Measurements from ENCODE around the gene PRMT3. TPM values are rescaled to one million over a fixed set of nuclear protein-coding genes. Genes with fewer than 3 reads are reported as not detected.

The PRMT3 gene
- total and polyA plus RNA-seq, 12 donors: 7.6 to 23.4 (median 15.0) TPM

DNA sequence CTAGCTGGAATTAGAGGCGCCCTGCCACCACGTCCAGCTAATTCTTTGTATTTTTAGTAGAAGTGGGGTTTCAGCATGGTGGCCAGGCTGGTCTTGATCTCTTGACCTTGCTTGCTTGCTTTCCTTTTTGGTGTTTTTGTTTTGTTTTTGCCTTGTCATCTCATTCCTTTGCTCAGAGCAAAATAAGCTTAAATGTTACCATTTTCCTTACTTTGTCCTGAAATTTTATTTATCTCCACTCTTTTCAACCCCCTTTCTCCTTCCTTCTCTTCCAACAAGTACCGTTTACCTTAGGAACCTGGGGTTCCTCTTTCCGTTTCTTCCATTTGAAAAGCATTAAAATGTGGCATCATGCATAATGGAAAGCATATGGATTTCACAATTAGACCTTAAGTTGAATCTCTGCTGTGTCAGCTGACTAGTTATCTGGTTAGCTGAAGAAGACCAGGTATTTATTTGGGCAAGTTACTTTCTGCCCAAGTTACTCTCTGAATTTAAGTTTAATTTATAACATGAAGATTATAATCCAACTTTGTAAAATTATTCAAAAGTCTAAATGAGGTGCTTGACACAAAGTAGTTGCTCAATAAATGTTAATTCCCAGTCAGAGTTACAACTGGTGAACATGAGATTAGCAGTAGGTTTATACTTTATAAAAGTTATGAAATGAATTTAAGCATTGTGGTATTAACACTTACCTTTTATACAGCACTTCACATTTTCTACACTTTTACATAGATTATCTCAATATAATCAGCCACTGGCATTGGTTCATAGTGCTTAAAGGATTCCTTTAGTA, 69.7 kb downstream of the PRMT3 start:
- 90 to 98% (median 94%) methylated on average over 4 of the region's 4 CpGs for WGBS, 4 donors
- Histone ChIP-seq H3K27me3 (no peaks in the 10 kb centered on the region), H3K9me3 (replicated peaks in 1 of 3) (no peaks in the 10 kb centered on the region), H3K4me3 (no peak overlapping the region), H3K27ac (no peak overlapping the region), H3K4me1 (replicated peaks in 1 of 2) (peaks cover 0 to 8% of the 10 kb centered on the region in 2 donors), H3K36me3 (replicated peaks in 1 of 2) (no peaks in the 10 kb centered on the region)
- TF ChIP-seq, protein P1, sequence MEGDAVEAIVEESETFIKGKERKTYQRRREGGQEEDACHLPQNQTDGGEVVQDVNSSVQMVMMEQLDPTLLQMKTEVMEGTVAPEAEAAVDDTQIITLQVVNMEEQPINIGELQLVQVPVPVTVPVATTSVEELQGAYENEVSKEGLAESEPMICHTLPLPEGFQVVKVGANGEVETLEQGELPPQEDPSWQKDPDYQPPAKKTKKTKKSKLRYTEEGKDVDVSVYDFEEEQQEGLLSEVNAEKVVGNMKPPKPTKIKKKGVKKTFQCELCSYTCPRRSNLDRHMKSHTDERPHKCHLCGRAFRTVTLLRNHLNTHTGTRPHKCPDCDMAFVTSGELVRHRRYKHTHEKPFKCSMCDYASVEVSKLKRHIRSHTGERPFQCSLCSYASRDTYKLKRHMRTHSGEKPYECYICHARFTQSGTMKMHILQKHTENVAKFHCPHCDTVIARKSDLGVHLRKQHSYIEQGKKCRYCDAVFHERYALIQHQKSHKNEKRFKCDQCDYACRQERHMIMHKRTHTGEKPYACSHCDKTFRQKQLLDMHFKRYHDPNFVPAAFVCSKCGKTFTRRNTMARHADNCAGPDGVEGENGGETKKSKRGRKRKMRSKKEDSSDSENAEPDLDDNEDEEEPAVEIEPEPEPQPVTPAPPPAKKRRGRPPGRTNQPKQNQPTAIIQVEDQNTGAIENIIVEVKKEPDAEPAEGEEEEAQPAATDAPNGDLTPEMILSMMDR (IDR thresholded peaks at IDR 0.05): no peak
- TF ChIP-seq POLR2A (IDR thresholded peaks at IDR 0.05): no peak
- intact Hi-C loops (cut with DNase I): no loop called here
- DNase-seq: no peak

DNA sequence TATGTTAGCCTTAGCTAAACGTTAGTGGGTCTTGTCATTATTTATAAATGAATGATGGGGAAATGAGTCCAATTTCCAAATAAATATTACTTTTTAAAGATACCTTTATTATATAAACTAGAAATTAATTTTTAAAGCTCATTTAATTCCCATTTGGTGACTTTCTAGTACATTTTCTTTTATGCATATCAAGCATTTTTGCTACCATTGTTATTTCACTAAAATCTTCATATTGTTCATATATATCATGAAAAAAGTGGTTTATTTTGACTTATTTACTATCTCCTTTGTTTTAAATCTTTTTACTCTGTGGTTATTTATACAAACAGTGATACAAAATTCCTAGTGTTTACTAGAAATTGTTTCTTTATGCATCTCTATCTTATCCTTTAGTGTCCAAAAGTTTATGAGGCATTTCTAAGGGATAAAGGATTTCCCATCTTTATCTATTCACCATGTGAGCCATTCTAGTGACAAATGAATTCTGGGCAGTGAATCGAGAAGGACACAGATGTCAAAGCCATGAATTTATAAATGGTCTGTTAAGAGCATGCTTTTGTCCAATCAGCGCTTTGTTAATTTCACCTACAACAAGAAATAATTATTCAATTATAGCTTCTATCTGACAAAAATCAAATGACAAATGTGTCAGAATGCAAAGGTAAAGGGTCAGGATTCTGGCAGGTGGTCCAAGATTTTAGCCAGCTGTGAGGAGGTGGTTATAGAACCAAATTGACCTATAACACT, 70.6 kb downstream of the PRMT3 start:
- Histone ChIP-seq H3K36me3 (replicated peaks in 1 of 2) (no peaks in the 10 kb centered on the region), H3K4me1 (replicated peaks in 1 of 2) (peaks cover 0 to 8% of the 10 kb centered on the region in 2 donors), H3K4me3 (no peak overlapping the region), H3K27ac (no peak overlapping the region), H3K27me3 (no peaks in the 10 kb centered on the region), H3K9me3 (replicated peaks in 1 of 3) (no peaks in the 10 kb centered on the region)
- 74 to 81% (median 76%) methylated on average over 3 of the region's 3 CpGs for WGBS, 4 donors
- TF ChIP-seq POLR2A (IDR thresholded peaks at IDR 0.05): no peak
- TF ChIP-seq, protein P1 (IDR thresholded peaks at IDR 0.05): no peak
- DNase-seq: no peak
- intact Hi-C loops (cut with DNase I): no loop called here

DNA sequence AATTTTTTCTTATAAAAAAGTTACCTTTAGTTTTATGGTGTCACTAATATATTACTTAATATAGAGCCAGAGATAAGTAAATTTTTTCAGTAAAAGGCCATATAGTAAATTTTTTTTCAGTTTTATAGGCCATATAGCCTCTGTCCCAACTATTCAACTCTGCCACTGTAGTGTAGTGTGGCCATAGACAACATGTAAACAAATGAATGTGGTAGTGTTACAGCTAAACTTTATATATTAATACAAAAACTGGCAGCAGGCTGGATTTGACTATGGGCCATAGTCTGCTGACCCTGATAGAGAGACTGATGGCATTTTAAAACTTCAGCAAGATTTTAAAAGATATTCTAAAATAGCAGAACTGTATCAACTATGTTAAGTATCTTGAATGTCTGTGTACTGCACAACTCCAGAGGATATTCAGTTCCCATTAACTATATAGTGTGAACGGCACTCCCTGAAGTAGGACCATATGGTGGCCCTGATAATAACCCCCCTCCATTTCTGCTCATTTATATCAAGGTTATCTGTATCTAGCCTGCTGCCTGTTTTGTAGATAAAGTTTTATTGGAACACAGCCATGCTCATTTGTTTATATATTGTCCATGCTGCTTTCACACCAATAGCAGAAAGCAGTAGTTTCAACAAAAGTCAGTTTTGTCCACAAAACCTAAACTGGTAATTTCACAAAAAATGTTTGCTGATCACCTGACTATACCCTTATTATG, 71.6 kb downstream of the PRMT3 start:
- H3K4me1 ChIP-seq (replicated peaks in 1 of 2): peaks cover 0 to 8% of the 10 kb centered on the region in 2 donors
- H3K36me3 ChIP-seq (replicated peaks in 1 of 2): no peaks in the 10 kb centered on the region
- intact Hi-C loops (cut with DNase I): no loop called here
- no peaks in the 10 kb centered on the region for H3K9me3 ChIP-seq (replicated peaks in 1 of 3)
- TF ChIP-seq POLR2A (IDR thresholded peaks at IDR 0.05): no peak
- TF ChIP-seq, protein P1 (IDR thresholded peaks at IDR 0.05): no peak
- no peak overlapping the region for H3K27ac ChIP-seq
- WGBS, 4 donors: 68 to 100% (median 86%) methylated on average over 1 of the region's 1 CpG
- no peak overlapping the region for H3K4me3 ChIP-seq
- DNase-seq: no peak
- no peaks in the 10 kb centered on the region for H3K27me3 ChIP-seq

DNA sequence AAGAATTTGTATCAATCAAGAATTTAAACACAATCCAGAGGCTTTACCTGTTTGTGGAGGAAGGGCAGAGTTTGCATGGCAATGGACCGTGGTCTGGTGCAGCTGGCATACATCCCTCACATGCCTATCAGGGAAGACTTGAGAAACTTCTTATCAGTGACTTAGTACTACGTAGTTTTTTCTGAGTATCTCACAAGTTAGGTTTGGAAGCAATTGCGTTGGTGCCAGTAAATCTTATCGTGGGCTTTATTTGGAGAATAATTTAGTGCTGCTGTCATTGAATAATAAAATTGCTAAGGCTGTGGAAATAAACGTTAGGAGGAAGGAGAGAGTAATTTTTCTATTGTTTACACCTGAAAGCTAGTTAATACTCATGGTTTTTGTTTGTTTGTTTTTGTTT, 72.3 kb downstream of the PRMT3 start:
- 33 to 42% (median 39%) methylated on average over 5 of the region's 5 CpGs for WGBS, 4 donors
- intact Hi-C loops (cut with DNase I): no loop called here
- TF ChIP-seq POLR2A (IDR thresholded peaks at IDR 0.05): no peak
- TF ChIP-seq, protein P1 (IDR thresholded peaks at IDR 0.05): no peak
- Histone ChIP-seq H3K27ac (no peak overlapping the region), H3K4me1 (replicated peaks in 1 of 2) (peaks cover 0 to 8% of the 10 kb centered on the region in 2 donors), H3K27me3 (no peaks in the 10 kb centered on the region), H3K36me3 (replicated peaks in 1 of 2) (no peaks in the 10 kb centered on the region), H3K9me3 (replicated peaks in 1 of 3) (no peaks in the 10 kb centered on the region), H3K4me3 (no peak overlapping the region)
- peak in 2 of 7 donors; percentile 29 to 37 for DNase-seq

Data from adrenal gland (tissue), 12 donors.